ENCODE data around the gene UBE2K. TPM values are rescaled to one million over a fixed set of nuclear protein-coding genes. Genes with fewer than 3 reads are reported as not detected.

The UBE2K gene
- total and polyA plus RNA-seq, 10 of the 15 experiments (the other 5 are each of a cell fraction or from before 2014, with no cell fraction given): 17.0 to 141 (median 75.5) TPM

DNA sequence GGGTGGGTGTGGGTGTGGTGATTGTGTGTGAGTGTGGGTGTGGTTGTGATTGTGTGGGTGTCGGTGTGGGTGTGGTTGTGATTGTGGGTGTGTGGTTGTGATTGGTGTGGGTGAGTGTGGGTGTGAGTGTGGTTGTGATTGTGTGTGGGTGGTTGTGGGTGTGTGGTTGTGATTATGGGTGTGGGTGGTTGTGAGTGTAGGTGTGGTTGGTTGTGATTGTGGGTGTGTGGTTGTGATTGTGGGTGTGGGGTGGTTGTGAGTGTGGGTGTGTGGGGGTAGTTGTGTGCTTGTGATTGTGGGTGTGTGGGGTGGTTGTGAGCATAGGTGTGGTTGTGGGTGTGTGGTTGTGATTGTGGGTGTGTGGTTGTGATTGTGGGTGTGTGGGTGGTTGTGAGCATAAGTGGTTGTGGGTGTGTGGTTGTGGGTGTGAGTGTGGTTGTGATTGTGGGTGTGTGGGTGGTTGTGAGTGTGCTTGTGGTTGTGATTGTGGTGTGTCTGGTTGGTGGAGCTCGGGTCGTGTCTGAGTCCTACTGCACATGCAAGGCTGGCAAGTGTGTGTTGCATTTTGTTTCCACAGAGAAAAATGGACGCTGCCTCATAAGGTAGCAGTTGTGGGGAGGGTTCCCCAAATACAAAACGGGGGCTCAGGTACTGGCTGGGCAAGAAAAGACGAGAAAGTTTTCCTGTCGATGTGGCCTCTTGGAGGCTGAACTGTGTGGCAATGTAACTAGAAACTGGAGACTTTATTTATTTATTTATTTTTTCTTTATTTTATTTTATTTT lies 116.7 kb downstream of the UBE2K start:
- FAIRE-seq (no peak), DNase-seq (ENCODE audit: low read depth, low spot score) (no peak), ATAC-seq (peak; percentile 49; the same call in 2 of the 3 replicates)
- Histone ChIP-seq H2AFZ (ENCODE audit: control insufficient read depth, low read depth, low read length) (no peak overlapping the region), H3K9ac (ENCODE audit: control insufficient read depth, insufficient read depth, low read length) (no peak overlapping the region), H3K36me3 (ENCODE audit: control insufficient read depth in 2 of 2, insufficient read depth in 2 of 2, low read length in 1 of 2) (no peaks in the 10 kb centered on the region), H4K20me1 (ENCODE audit: control insufficient read depth, insufficient read depth) (no peaks in the 10 kb centered on the region), H3K4me1 (ENCODE audit: control insufficient read depth, insufficient read depth, low read length) (no peaks in the 10 kb centered on the region), H3K27me3 (replicated peaks in 1 of 2; ENCODE audit: control insufficient read depth in 2 of 2, insufficient read depth in 2 of 2, low read length in 1 of 2) (no peaks in the 10 kb centered on the region), H3K9me3 (replicated peaks; ENCODE audit: control insufficient read depth, insufficient read depth, low read length) (no peaks in the 10 kb centered on the region; the same call in 2 of the 3 replicates), H3K4me3 (no peak overlapping the region), H3K79me2 (ENCODE audit: control insufficient read depth, insufficient read depth, low read length) (no peaks in the 10 kb centered on the region), H3K27ac (ENCODE audit: control insufficient read depth, insufficient read depth) (no peak overlapping the region), H3K4me2 (ENCODE audit: control insufficient read depth, insufficient read depth) (no peak overlapping the region)
- in situ Hi-C loops (cut with MboI) (no loop called here), intact Hi-C loops (cut with micrococcal nuclease; ENCODE audit: unreplicated experiment) (no loop called here)
- ChIA-PET RAD21 (ENCODE audit: unreplicated experiment) (no interaction called here), POLR2A (no interaction called here), CTCF (no interaction called here), SMC1A (ENCODE audit: uncharacterized antibody, unreplicated experiment) (no interaction called here)
- BruUV-seq (replicated peaks): no TSS peak
- WGBS (ENCODE audit: insufficient coverage, insufficient replicate concordance, low lambda C conversion rate, missing lambda C conversion rate): 63% methylated on average over 5 of the region's 7 CpGs
- TF ChIP-seq RUNX3 (IDR thresholded peaks at IDR 0.05; ENCODE audit: low read length) (peak; percentile 83), RFX5 (IDR thresholded peaks at IDR 0.05; ENCODE audit: low read depth, low read length) (no peak), STAT3 (IDR thresholded peaks at IDR 0.05; ENCODE audit: low read depth, low read length) (no peak), SIX5 (IDR thresholded peaks at IDR 0.05; ENCODE audit: low read depth, low read length, severe bottlenecking) (no peak), LARP7 (IDR thresholded peaks at IDR 0.05) (no peak), BHLHE40 (IDR thresholded peaks at IDR 0.05; ENCODE audit: borderline replicate concordance in 1 of 2, low read depth in 2 of 2, low read length in 1 of 2) (peak in 1 of 2 experiments; percentile 55; a peak in 1 of 4 replicates), PAX5 (IDR thresholded peaks at IDR 0.05; ENCODE audit: borderline replicate concordance, low read depth, low read length) (peak; percentile 75; the same call in 1 of the 2 replicates), IKZF2 (IDR thresholded peaks at IDR 0.05) (0 out of 4 replicates have a peak, but pooled peaks of 1 of the 2 experiments have one; percentile 9), KAT2A (conservative IDR thresholded peaks at IDR 0.05; ENCODE audit: control insufficient read depth, low read depth, low read length) (no peak), SMARCA5 (IDR thresholded peaks at IDR 0.05) (no peak), BMI1 (IDR thresholded peaks at IDR 0.05; ENCODE audit: borderline replicate concordance) (no peak), ZNF384 (IDR thresholded peaks at IDR 0.05; ENCODE audit: borderline replicate concordance, low read depth, low read length) (no peak), ETV6 (conservative IDR thresholded peaks at IDR 0.05 in 1 of 2, IDR thresholded peaks at IDR 0.05 in 1 of 2; ENCODE audit: borderline replicate concordance in 1 of 2, low read depth in 1 of 2) (no peak), POLR2AphosphoS5 (IDR thresholded peaks at IDR 0.05; ENCODE audit: low read length) (no peak), NRF1 (conservative IDR thresholded peaks at IDR 0.05; ENCODE audit: low read depth, low read length) (no peak)
- TF ChIP-seq, protein P1, sequence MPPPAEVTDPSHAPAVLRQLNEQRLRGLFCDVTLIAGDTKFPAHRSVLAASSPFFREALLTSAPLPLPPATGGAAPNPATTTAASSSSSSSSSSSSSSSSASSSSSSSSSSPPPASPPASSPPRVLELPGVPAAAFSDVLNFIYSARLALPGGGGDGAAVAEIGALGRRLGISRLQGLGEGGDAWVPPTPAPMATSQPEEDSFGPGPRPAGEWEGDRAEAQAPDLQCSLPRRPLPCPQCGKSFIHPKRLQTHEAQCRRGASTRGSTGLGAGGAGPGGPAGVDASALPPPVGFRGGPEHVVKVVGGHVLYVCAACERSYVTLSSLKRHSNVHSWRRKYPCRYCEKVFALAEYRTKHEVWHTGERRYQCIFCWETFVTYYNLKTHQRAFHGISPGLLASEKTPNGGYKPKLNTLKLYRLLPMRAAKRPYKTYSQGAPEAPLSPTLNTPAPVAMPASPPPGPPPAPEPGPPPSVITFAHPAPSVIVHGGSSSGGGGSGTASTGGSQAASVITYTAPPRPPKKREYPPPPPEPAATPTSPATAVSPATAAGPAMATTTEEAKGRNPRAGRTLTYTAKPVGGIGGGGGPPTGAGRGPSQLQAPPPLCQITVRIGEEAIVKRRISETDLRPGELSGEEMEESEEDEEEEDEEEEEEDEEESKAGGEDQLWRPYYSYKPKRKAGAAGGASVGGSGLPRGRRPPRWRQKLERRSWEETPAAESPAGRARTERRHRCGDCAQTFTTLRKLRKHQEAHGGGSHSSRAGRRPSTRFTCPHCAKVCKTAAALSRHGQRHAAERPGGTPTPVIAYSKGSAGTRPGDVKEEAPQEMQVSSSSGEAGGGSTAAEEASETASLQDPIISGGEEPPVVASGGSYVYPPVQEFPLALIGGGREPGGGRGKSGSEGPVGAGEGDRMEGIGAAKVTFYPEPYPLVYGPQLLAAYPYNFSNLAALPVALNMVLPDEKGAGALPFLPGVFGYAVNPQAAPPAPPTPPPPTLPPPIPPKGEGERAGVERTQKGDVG (CRISPR knock-in tag; IDR thresholded peaks at IDR 0.05): no peak
- TF ChIP-seq, protein P2, sequence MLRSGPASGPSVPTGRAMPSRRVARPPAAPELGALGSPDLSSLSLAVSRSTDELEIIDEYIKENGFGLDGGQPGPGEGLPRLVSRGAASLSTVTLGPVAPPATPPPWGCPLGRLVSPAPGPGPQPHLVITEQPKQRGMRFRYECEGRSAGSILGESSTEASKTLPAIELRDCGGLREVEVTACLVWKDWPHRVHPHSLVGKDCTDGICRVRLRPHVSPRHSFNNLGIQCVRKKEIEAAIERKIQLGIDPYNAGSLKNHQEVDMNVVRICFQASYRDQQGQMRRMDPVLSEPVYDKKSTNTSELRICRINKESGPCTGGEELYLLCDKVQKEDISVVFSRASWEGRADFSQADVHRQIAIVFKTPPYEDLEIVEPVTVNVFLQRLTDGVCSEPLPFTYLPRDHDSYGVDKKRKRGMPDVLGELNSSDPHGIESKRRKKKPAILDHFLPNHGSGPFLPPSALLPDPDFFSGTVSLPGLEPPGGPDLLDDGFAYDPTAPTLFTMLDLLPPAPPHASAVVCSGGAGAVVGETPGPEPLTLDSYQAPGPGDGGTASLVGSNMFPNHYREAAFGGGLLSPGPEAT (IDR thresholded peaks at IDR 0.05; ENCODE audit: low read depth): peak; percentile 71
